CD4-positive, alpha-beta T cell treated with Interleukin-15 for 4 hours (primary cell): ENCODE measurements around the gene PIP4P1.
"Not testable (repeated sequence)": the region's sequence is repeated elsewhere in the genome, so short reads cannot be mapped to it uniquely, and the experiment has no call there.

Experiments used
- DNase-seq: peaks from one replicate; pipeline ENCODE4 v3.0.0-alpha.2; 2020; ENCODE audit warnings: low spot score

PIP4P1 gene

DNA sequence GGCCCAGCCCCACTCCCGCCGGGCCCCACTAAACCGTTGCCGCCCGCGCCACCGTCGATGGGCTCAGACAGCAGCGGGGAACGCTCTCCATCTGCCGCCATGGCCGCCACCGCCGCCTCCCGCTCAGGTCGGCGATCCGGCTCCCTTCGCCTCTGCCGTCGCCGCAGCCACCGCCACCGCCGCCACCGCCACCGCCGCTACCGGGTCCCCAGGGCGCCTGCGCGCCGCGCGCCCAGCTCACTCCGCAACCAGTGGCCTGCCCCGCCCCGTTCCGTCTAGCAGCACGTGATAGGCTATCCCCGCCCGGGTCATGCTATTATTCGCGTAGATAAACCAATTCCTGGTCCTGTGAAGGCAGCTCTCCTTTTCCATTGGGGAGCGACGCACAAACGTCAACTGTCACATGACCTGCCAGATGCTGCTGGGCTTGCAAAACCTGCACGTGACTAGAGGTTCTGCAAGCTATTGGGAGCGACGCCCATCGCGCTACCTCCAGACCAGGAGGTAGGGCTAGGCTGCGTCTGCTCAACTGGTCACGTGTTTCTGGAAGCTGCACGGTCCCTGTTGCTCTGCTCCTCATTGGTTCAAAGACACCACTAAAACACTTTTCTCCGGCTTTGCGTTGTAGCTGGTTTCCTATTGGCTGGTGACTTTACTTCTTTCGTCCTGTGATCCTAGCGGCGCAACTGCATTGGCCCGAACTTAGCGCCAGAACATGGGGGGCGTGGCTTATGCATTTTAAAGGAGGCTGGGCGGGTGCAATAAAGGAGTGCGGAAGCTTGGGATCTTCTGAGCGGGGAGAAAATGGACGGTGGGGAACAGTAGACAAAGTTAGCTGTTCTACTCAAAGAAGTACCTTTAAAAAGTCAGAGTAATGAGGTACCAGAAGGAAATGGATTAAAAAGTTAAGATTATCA, at the start of gene PIP4P1:
Gene PIP4P1, minus strand, starts transcription at position 210 of the 917 bp plus-strand sequence. Its CDS starts 109 bp downstream, at position 101.
- DNase-seq: peak; percentile 99

DNA sequence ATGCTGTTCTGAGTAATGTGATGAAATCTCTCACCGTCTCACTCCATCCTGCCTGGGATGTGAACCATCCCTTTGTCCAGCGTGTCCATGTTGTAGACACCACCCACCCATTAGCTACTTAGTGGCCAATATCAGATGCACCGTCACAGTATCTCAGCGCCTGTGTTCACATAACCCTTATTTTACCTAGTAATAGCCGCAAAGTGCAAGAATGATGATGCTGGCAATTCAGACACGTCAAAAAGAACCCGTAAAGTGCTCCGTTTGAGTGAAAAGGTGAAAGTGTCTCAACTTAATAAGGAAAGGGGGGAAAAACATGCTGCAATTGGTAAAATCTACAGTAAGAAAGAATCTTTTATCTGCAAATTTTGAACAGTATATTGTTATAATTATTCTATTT, 47.1 kb upstream of the PIP4P1 start:
- DNase-seq: no peak

DNA sequence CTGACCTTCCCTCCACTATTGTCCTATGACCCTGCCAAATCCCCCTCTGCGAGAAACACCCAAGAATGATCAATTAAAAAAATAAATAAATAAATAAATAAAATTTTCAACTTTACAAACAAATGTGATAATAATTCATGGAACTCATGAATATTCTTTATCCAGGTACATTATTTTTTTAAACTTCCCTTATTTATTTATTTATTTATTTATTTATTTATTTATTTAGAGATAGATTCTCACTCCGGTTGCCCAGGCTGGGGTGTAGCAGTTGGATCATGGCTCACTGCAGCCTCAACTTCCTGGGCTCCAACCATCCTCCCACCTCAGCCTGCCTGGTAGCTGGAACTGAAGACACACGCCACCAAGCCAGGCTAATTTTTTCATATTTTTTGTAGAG, 46.3 kb upstream of the PIP4P1 start:
- not testable (repeated sequence) for DNase-seq

DNA sequence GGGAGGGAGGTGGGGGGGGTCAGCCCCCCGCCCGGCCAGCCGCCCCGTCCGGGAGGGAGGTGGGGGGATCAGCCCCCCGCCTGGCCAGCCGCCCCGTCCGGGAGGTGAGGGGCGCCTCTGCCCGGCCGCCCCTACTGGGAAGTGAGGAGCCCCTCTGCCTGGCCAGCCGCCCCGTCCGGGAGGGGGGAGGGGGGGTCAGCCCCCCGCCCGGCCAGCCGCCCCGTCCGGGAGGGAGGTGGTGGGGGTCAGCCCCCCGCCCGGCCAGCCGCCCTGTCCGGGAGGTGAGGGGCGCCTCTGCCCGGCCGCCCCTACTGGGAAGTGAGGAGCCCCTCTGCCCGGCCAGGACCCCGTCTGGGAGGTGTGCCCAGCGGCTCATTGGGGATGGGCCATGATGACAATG, 45.5 kb upstream of the PIP4P1 start:
- DNase-seq: not testable (repeated sequence)

DNA sequence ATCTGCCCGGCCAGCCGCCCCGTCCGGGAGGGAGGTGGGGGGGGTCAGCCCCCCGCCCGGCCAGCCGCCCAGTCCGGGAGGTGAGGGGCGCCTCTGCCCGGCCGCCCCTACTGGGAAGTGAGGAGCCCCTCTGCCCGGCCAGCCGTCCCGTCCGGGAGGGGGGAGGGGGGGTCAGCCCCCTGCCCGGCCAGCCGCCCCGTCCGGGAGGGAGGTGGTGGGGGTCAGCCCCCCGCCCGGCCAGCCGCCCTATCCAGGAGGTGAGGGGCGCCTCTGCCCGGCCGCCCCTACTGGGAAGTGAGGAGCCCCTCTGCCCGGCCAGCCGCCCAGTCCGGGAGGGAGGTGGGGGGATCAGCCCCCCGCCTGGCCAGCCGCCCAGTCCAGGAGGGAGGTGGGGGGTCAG, 45.0 kb upstream of the PIP4P1 start:
- not testable (repeated sequence) for DNase-seq

DNA sequence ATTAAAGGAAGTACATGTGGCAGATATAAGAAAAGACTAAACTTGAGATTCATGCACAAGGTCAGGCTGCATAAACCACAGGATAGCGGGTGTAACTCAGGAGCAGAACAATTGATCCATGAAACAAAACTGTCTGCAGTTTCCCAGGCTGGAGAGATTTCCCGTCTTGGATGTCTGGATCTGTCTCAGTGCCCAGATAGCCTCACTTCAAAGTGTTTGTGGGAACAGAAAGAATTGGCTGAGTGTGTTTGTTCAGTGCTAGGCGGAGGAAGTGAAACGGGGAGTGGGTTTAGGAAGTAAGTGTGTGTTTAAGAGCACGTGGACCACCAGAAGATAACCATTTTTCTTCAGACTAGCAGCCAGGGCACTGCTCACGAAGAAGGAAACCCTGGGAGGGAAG, 42.7 kb upstream of the PIP4P1 start:
- DNase-seq: no peak

DNA sequence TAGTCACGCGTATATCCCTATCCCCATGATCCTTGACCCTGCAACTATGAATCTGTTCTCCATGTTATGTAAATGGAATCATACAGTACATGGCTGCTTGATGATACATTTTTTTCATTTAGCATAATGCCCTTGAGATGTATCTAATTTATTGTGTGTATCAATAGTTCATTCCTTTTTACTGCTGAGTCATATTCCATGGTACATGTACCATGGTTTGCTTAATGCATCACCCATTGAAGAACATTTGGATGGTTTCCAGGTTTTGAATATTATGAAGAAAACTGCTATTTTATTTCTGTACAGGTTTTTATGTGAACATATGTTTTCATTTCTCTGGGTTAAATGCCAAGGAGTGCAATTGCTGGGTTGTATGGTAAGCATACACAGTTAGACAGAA, 40.1 kb upstream of the PIP4P1 start:
- no peak for DNase-seq

DNA sequence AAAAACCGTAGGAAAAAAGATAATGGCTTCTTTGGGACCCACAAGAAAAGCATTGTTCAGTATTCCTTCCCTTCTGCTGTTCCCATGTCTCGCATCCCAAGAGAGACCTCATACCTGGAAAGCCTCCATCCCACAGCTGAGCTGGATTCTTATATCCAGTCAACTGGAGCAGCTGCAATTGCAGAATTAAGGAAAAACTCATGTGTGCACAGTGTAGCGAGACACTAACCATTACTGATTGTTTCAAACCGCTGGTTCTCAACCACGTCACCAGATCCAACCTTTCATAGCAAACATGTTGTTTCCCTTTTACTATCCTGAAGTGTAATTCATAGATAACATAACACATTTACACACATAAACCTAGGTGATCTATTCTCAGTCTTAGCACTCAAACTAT, 38.6 kb upstream of the PIP4P1 start:
- no peak for DNase-seq

DNA sequence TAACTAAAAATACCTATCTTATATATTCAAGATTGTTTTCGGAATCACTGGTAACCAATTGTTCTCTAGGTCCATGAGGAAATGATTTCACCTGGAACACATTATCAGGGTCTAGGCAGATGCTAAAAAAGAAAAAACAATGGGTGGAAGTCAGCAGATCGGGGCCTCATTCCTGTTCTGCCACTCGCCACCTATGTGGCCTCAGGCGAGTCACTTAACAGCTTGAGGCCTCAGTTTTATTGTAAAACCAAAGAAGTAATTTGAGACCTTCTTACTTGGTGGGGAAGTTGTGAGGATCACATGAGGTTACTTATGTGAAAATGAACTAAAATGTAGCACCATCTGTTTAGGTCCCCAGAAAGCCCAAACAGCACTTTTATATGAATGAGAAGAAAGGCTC, 37.9 kb upstream of the PIP4P1 start:
- DNase-seq: no peak

DNA sequence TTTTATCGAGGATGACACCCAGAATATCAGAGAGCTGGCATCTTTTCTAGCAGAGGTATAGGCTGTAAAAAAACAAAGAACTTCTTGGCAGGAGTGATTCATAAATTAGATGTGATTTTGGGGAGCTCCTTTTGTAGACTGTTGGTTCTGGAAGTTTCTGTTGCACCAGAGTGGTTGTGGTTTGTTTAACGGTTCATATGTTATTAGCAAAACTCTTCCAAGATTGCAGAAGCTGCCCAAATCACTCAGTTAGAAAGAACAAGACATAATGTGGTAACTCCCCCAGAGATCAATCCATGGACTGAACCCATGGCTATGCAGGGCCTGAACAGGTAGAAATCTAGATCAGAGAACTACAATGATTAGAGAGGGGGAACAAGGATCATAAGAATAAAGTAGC, 37.4 kb upstream of the PIP4P1 start:
- DNase-seq: no peak

DNA sequence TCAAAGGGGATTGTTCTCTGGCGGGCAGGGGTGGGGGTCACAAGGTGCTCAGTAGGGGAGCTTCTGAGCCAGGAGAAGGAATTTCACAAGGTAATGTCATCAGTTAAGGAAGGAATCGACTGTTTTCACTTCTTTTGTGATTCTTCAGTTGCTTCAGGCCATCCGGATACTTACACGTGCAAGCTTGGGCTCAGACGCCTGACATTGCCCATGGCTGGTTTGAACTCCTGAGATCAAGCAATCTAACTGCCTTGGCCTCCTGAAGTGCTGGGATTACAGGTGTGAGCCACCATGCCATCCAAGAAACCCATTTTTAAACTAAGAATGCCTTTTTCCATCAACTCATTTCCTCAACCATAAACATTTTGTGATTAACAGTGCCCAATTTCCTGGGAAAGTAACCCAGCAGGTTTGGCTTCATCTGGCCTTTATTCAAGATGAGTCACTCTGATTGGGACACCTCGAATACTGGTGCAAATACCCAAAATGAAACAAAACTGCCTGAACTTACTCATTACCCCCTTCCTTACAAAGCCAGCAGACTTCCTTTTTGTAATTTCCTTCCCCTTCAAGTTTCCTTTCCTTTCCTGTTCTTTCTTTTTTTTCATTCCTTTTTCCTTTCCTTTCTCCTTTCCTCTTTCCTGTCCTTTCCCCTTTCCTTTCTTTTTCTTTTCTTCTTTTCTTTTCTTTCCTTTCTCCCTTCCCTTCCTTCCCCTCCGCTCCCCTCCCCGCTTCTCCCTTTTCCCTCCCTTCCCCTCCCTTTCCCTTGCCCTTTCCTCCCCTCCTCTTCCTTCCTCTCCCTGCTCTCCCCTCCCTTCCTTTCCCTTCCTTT, 33.9 kb upstream of the PIP4P1 start:
- no peak for DNase-seq

DNA sequence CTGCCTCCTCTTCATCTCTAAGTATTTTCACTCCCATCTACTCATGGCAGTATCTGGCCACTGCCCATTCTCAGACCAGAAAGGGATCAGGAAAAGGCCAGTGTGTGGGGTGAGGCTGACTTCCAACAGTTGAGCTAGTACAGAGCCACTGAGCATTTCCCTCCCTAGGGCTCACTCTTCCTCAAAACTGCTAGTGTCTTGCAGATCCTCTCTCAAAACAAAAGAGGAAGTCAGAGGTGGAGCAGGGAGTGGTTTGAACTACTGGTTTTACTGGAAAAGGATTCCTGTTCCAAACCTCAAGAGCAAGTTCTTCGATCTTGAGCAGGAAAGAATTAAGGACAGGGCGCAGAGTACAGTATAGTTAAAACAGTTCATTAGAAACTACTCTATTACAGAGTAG, 32.4 kb upstream of the PIP4P1 start:
- DNase-seq: no peak

DNA sequence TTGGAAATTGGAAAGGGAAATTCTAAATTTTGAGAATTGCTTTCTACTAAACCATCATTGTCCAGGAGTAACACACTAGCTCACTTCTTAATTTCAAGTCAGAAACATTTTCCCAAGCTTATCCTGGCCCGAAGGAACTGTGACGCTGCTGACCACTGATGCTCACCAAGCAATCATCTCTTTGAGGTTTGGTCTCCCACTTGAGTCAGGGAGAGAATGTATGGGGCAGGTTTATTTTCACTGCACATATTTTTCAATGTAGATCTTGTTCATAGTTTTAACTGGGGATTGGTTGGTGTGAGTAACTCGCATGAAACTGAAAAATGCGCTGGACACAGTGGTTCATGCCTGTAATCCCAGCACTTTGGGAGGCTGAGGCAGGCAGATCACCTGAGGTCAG, 31.3 kb upstream of the PIP4P1 start:
- no peak for DNase-seq

DNA sequence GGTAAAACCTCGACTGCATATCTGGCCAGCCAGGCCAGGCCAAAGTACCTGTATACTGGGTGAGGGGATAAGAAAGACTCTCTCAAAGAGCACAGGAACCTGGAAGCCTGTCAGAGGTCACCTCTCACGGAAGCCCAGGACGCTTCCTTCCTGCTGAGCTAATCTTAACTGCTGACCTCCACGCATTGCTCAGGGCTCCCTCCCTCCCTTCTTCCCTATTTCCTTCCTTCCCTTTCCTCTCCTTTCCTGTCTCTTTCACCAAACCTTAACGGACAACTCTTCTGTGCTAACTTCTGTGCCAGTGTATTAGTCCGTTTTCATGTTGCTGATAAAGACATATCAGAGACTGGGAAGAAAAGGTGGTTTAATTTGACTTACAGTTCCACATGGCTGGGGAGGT, 29.3 kb upstream of the PIP4P1 start:
- no peak for DNase-seq

DNA sequence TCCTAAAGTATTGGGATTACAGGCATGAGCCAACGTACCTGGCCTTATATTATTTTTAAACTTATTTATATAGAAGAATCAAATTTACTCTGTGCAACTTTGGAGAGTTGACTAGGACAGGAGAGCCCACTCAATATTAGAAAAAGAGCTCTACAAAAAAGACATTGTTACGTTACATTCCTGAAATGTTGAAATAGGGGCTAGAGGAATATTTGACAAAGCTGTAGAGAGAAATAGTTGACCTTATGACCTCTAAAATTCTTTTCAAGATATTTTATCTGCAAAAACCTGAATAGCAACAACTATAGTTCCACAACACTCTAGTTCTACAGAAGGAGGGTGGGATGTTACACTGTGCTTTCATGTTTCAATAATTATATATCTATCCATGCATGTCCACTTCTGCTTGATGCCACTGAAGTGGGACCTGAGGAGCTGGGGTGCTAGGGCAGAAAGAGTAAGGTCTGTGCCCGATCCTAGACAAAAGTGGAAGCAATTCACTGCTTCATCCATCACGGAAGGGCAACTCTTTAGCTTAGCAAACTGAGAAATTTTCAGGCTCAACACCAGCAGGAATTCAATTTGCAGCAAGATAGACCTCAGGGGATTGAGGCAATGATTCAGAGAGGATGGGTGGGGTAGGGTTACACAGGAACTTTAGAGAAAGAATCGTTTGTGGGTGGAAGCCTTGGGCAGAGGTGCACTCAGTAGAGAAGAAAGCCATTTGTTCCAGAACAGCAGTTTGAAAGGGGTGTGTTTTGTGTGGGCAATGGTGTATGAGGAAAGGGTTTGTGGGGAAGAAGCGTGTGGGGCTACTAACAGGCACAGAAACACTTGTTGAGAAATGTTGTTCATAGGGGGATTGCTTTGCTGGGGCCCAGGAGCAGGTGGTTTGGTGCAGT, 28.1 kb upstream of the PIP4P1 start:
- peak; percentile 46 for DNase-seq

DNA sequence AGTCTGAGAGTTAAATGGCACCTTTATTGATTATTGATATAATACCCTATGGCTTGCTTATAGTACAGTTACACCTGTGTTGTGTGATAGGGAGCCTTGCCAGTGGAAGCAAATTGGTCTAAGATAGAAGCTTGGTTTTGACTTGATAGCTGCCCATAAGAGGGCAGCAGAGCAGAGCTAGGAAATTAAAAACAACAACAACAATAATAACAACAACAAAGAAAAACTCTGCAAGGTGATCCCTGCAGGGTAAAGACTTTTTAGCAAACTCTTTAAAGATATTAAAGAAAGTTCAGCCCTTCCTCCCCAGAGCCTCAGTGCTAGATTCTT, 26.1 kb upstream of the PIP4P1 start:
- no peak for DNase-seq

DNA sequence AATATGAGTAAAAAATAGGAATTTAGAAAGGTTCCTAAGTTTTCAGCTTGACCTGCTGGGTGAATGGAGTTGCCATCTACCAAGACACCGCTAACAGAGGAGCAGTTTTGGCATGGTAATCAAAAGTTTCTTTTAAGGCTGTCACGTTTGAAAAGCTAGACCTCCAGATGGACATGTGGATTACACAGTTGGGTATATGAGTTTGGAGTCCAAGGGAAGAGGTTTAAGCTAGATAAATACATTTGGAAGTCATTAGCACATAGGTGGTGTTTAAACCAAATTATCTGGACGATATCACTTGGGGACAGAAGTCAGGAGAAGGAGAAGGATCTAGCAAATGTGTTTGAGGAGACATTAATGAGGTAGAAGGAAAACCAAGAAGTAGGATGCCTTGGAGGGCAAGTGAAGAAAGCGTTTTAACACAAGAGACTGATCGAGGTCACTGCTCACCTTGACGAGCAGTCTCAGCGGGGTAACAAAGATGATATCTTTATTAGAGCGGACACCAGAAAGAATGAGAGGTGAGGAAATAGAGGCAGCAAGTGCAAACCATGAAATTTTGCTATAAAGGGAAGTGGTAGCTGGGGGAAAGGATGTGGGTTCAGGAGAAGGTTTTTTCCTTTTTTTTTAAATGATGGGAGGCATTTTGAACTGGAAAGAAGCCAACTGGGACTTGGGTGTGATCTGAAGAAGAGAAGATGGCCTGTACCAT, 25.6 kb upstream of the PIP4P1 start:
- DNase-seq: no peak

DNA sequence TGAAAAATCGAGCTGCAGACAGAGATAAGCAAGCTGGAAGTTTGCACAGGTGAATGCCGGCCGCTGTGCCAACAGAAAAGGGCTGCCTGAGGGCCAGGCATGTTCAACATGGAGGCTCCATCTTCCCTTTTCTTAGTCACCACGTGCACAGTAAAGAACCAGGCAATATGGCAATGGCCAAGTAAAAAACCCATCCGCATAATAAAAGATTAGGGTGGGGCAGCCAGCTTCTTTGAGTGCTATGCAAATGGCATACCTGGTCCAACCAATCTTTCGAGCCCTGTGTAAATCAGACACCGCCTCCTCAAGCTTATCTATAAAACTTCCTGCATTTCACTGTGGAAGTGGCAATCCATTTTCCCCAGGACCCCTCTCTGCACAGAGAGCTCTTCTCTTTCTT, 24.7 kb upstream of the PIP4P1 start:
- DNase-seq: no peak

DNA sequence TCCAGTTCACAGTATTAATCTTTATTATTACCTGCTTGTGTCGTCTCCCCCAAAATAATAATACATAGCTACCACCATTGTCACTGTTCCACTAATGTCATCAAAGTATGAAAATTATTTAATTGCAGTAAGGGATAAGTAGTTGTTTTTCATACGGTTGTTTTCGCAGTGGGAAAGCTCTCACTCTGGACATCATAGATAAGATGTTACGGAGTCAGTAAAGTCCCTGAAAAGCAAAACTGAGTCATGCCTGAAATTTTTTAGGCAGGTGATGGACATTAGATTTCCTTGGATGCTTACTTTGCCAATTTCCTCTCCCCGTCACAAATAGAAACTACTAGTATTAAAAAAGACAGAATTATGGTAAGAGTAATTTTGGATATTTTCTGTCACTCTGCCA, 21.1 kb upstream of the PIP4P1 start:
- DNase-seq: no peak

DNA sequence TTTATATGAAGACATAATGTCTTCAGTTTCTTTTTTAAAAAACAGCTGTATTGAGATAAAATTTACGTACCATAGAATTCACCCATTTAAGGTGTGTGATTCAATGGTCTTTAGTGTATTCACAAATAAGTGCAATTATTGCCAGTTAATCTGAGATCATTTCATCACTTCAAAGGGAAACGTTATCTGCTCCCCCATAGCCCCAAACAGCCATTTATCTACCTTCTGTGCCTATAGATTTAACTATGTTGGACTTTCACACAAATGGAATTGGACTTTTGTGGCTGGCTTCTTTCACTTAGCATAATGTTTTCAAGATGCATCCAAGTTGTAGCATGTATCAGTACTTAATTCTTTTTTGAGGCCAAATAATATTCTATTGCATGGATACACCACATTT, 17.7 kb upstream of the PIP4P1 start:
- DNase-seq: no peak

DNA sequence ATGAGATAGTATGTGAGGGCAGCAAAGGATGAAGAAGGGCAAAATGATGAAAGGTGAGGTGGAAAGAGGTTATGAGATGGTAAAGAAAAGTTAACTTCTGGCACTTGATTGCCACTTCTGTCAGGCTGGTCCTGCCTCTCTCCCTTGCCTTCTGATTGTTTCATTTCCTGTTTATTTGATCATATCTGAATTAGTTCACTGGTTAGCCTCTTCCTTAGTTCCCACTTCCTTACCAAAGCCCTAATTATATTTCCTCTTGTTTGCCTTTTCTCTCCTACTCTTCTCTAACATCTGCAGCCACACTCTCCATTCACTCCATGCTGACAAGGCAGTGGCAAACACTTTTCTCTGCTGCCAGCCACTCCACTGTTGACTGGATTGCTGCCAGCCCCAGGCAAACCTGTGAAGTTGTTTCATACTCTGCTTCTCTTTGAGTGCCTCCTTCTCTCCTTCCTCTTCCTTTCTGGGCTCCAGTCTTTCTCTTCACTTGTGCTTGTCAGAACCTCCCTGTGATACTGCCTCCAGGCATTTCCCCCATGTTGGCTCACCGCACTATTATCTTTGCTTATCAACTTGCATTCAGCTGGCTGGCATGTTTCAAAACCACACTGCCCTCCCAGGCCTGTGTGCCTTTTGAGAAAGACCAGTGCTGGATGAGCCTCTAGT, 16.1 kb upstream of the PIP4P1 start:
- peak; percentile 37 for DNase-seq
